SHP77 treated with DMSO at 0.1 percent for 48 hours (cell line): ENCODE data around the gene SF3A2.
"Not testable (repeated sequence)": the region's sequence is repeated elsewhere in the genome, so short reads cannot be mapped to it uniquely, and the experiment has no call there.

Experiments
- DNase-seq: peaks from one replicate; lab custom pipeline; 2025; lab: John Stamatoyannopoulos, UW

The SF3A2 gene, protein sequence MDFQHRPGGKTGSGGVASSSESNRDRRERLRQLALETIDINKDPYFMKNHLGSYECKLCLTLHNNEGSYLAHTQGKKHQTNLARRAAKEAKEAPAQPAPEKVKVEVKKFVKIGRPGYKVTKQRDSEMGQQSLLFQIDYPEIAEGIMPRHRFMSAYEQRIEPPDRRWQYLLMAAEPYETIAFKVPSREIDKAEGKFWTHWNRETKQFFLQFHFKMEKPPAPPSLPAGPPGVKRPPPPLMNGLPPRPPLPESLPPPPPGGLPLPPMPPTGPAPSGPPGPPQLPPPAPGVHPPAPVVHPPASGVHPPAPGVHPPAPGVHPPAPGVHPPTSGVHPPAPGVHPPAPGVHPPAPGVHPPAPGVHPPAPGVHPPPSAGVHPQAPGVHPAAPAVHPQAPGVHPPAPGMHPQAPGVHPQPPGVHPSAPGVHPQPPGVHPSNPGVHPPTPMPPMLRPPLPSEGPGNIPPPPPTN

GRCh38 chr19:2236314-2237050 is at the start of gene SF3A2, which contains the start of gene PLEKHJ1:
Gene SF3A2 (plus strand): TSS chr19:2236824. CDS start chr19:2243419, 6,595 bp downstream.
Gene PLEKHJ1 (minus strand): TSS chr19:2236329. CDS start chr19:2236248, 81 bp downstream.
- DNase-seq: peak; percentile 90

DNA sequence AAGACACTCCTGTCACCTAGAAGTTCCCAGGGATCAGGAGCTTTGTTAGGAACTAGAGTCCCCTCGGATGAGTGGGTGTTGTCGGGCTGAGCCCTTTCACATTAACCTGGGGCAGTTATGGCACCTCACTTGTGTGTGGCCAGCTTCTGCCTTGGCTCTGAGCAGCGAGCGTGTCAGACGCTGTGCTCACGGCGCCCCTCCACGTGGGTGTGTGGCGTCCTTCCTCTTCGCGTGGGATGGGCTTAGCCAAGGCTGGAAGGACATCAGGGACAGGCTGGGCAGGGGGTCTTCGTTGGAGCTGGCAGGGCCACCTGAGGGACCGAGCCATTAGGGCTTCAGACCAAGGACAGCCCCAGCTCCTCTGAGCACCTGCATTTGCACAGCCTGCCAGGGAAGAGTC is 49.5 kb upstream of the SF3A2 start:
- no peak for DNase-seq

- no peak for DNase-seq
Observed at GRCh38 chr19:2188708-2189385, 47.8 kb upstream of the SF3A2 start.

- DNase-seq: no peak
Observed at GRCh38 chr19:2189880-2190279, 46.7 kb upstream of the SF3A2 start.

- no peak for DNase-seq
Observed at GRCh38 chr19:2190848-2191455, 45.7 kb upstream of the SF3A2 start.

- DNase-seq: no peak
Observed at GRCh38 chr19:2191456-2192310, 44.9 kb upstream of the SF3A2 start.

- DNase-seq: no peak
Observed at GRCh38 chr19:2192862-2193261, 43.8 kb upstream of the SF3A2 start.

DNA sequence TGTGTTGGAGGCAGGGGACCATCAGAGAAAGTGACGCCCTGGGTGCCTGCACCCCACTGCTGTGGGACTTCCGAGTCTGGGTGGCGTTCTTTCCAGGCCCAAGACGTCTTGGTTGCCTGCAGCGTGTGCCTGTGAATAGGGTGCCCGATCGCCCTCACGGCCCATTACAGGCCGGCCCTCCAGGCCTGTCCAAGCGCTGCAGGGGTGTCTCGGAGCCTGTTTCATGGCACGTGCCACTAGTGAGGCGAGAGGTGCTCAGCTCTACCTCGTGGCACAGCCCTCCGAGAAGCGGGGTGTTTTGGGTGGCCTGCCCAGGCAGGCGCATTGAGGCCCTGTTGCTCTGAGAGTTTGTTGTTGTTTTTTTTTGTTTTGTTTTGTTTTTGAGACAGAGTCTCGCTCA is 42.8 kb upstream of the SF3A2 start:
- no peak for DNase-seq

GRCh38 chr19:2194513-2195078 is 42.0 kb upstream of the SF3A2 start:
- no peak for DNase-seq

DNA sequence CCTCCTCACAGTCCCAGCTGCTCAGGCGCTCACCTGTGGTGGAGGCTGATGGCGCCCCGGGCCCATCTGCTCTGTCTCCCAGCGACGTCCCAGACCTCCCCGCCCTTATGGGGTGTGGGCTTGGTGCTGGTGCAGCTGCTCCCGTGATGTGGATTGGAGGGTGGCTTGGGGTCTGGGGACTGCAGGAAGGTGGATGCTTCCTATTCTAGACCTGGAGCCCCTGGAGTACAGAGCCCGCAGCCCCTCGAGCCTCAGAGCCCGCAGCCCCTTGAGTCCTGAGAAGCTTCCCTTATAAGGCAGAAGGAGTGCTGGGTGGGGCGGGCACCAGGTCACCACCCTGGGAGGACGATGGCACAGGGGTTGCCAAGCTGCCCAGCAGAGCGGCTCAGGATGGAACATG is 41.3 kb upstream of the SF3A2 start:
- DNase-seq: no peak

GRCh38 chr19:2195914-2196313 is 40.7 kb upstream of the SF3A2 start:
- DNase-seq: no peak

DNA sequence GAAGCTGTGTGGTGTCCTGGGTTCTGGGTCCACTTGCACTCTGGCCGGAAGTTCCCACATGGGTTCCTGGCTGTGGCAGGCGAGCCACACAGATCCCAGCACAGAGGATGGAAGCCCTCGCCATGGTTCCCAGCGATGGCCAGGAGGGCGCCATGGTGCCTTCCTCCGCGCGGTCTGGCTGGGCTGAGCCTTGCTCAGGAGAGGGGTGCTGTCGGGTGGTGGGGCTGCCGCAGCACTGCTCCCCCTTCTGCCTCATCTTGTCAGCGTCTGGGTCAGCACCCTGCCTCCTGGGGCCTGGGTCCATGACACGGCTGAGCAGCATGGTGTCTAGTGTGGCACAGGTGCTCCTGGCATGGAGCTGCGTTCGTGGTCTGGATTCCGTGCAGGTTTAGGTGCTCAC is 39.4 kb upstream of the SF3A2 start:
- DNase-seq: no peak

DNA sequence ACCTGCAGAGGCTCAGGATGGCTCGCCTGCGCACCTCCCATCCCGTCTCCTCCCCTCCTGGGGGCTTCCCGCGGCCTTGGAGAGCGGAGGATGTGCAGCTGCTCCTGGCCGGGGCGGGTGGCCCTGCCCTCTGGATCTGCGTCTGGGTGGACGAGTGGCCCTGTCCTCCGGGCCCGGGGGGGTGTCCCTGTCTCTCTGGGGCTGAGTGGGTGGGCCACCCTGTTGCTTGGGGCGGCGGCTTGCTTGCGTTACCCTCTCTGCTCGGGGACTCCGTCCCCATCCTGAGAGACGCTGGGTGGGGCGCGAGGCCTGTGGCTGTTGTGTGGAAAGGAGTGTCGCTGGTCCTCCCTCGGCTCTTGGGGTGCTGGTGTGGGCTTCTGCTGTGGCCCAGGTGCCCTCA is 38.3 kb upstream of the SF3A2 start:
- no peak for DNase-seq

DNA sequence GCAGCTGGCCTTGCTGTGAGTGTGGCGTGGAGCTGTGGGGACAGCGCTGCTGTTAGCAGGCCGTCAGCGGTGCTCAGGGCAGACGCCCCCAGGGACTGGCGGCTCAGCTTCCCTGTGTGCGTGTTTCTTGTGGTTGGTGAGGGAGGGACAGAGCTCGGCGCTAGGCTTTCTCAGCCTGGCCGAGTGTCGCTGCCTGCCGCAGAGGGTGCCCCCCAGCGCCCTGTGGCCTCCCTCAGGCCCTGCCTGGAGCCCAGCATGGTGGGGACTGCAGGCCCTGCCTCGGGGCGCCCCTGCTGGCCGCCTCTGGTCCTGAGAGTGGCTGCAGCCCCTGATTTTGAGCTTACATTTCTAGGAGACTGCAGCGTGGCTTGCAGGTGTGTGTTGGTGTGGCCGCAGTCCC is 37.4 kb upstream of the SF3A2 start:
- no peak for DNase-seq

DNA sequence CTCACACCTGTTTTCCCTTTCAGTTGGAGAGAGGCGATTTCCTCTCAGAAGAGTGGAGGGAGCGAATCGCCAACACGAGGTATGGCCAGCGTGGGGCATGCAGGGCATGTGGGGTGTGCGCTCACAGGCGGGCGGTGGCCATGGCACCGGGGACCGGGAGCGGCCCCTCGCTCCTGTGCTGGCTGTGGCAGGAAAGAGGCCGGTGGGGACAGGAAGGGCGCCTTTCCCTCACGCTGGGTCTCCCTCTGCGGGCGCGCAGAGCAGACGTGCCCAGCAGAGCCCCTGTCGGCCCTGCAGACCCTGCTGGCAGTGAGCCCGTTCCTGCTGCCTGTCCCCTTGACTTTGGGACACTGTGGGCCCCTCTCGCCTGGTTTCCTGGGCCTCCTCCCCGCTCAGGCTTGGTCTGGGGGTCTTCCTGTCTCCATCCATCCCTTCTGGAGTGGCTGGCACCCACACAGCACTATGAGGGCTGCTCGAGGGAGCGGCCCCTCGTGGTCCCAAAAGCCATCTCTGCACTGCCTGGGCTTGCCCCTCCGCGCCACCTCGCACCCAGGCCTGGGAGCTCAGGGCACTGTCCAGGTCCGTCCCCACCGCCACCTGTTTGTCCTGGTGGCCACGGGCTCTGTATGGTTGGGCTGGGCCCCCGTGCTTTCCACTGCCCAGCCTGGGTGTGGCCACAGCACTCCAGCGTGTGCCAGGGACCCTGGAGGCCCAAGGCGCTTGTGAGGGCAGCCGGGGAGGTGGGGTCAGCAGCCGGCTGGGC is 36.6 kb upstream of the SF3A2 start:
- no peak for DNase-seq

GRCh38 chr19:2200624-2201294 is 35.9 kb upstream of the SF3A2 start:
- DNase-seq: not testable (repeated sequence)

DNA sequence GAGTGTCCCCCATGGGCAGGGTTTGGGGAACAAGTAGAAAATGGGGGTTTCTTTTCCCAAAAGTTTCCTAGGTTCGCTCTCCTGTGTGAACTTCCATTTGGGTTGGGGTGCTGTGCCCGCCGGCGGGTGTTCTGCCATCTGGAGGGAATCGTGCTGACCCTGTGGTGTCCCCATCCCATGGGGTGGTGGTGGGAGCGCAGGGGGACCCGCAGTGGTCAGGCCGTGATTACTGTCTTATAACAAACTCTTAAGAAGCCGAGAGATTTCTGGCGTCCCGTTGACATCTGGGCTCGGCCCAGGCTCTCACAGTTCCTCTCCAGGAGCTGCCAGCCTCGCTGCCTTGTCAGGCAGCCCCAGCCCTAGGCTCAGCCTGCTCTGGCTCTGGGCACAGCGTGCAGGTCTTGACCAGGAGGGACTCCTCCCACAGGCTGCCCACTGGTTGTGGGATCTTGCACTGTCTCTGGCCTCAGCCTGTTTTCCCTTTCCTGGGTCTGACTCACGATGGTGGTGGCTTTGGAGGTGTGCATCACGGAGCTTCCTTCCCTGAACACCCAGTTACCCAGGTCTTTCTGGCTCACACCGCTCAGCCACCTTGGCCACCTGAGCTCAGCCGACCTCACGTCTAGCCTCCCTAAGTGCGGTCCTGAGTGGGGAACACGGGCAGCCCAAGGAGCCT is 35.0 kb upstream of the SF3A2 start:
- no peak for DNase-seq

DNA sequence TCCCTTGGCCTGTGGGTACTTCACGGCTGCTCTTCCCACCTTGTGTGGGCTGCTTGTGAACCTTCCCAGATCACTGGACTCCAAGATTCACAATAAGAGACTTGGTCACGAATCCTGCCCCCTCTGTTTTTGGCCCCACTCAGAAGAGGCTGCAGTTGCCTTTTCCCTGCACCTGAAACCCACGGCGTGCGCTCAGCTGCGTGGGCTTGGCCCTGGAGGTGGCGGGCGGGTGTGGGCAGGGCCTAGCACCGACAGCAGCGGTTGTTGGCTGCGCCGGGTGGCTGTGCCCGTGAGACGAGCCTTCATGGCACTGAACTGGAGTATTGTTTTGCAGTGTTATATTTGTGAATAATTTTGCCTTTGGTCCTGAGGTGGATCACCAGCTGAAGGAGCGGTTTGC is 34.3 kb upstream of the SF3A2 start:
- DNase-seq: no peak

DNA sequence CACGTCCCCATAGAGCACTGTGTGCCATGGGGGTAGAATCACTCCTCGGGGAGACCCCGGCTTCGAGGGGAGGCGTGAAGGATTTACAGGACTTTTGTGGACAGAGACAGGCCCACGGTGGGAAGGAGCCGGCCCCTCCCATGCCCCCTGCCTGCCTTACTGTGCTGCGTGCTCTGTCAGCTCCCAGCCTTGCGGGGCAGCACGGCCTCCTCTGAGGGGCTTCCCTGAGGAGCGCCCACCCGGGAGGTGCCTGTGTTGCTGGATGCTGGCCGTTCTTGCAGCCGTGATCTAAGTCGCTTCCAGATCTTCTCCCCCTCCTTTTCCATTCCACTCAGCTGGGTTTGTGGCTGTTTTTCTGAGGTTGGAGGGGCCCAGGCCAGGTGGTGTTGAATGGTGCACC is 29.6 kb upstream of the SF3A2 start:
- no peak for DNase-seq
